ENCODE measurements around the gene EPB41L3.

EPB41L3 gene

DNA sequence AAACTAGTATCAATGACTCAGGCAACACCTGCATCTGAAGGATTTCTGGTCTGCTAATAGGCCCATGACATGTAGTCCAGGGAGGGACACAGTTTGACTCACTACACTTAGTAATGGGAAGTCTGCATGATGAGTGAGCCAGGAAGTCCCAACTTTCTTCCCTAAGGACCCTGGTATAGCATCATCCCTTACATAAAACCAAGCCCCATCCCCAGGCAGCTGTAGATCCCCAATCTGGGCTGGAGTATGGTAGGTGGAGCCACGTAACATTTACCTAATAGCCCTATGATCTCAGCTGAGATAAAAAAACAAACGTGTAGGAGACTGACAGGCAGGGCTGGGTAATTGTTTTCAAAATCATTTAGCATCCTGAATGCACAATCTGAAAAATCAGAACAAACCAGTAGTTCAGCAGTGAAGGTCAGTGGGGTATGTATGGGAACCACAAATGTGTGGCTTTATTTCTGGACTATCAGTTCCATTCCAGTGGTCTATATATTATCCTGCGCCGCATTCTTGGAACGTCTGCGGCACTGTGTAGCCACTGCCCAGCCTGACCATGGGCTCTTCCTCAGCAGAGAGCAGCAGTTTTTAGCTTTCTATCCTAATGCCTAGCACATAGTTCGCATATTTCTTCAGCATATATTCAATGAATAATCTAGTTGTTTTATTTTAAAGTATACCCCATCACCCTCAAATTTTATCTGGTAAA lies 33.5 kb downstream of the EPB41L3 start:
- TF ChIP-seq SIN3A (IDR thresholded peaks at IDR 0.05; ENCODE audit: borderline replicate concordance, insufficient read depth, low read length) (no peak), POLR2AphosphoS5 (IDR thresholded peaks at IDR 0.05; ENCODE audit: low read depth, low read length) (no peak), FOXP2 (optimal IDR thresholded peaks at IDR 0.05; ENCODE audit: borderline replicate concordance, extremely low read depth, extremely low read length, insufficient read depth) (no peak), TAF1 (IDR thresholded peaks at IDR 0.05; ENCODE audit: borderline replicate concordance, insufficient read depth, low read length) (no peak)
- TF ChIP-seq, protein P1, sequence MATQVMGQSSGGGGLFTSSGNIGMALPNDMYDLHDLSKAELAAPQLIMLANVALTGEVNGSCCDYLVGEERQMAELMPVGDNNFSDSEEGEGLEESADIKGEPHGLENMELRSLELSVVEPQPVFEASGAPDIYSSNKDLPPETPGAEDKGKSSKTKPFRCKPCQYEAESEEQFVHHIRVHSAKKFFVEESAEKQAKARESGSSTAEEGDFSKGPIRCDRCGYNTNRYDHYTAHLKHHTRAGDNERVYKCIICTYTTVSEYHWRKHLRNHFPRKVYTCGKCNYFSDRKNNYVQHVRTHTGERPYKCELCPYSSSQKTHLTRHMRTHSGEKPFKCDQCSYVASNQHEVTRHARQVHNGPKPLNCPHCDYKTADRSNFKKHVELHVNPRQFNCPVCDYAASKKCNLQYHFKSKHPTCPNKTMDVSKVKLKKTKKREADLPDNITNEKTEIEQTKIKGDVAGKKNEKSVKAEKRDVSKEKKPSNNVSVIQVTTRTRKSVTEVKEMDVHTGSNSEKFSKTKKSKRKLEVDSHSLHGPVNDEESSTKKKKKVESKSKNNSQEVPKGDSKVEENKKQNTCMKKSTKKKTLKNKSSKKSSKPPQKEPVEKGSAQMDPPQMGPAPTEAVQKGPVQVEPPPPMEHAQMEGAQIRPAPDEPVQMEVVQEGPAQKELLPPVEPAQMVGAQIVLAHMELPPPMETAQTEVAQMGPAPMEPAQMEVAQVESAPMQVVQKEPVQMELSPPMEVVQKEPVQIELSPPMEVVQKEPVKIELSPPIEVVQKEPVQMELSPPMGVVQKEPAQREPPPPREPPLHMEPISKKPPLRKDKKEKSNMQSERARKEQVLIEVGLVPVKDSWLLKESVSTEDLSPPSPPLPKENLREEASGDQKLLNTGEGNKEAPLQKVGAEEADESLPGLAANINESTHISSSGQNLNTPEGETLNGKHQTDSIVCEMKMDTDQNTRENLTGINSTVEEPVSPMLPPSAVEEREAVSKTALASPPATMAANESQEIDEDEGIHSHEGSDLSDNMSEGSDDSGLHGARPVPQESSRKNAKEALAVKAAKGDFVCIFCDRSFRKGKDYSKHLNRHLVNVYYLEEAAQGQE (IDR thresholded peaks at IDR 0.05; ENCODE audit: insufficient read depth in 1 of 2, low read depth in 2 of 2, low read length in 2 of 2), result no peak

DNA sequence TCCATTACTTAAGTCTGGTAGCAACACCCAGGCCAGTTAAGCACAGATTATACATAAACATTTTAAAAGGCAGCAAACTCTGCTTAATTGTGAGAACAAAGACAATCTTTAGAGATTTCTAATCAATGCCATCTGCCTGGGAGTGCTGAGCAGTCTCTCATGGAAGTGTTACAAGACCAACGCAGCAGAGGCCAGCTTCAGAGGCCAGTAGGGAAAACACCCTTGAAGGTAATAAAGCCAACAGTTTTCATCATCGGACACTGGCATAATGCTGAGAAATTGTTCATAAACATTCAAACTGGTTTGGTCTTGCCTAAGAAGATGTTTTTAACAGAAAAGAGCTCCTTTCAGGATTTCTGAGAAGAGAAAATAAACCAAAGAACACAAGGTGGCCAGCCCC lies 35.0 kb downstream of the EPB41L3 start:
- TF ChIP-seq POLR2AphosphoS5 (IDR thresholded peaks at IDR 0.05; ENCODE audit: low read depth, low read length), result no peak
- no peak for TF ChIP-seq TAF1 (IDR thresholded peaks at IDR 0.05; ENCODE audit: borderline replicate concordance, insufficient read depth, low read length)
- TF ChIP-seq FOXP2 (optimal IDR thresholded peaks at IDR 0.05; ENCODE audit: borderline replicate concordance, extremely low read depth, extremely low read length, insufficient read depth), result no peak
- TF ChIP-seq SIN3A (IDR thresholded peaks at IDR 0.05; ENCODE audit: borderline replicate concordance, insufficient read depth, low read length), result no peak

DNA sequence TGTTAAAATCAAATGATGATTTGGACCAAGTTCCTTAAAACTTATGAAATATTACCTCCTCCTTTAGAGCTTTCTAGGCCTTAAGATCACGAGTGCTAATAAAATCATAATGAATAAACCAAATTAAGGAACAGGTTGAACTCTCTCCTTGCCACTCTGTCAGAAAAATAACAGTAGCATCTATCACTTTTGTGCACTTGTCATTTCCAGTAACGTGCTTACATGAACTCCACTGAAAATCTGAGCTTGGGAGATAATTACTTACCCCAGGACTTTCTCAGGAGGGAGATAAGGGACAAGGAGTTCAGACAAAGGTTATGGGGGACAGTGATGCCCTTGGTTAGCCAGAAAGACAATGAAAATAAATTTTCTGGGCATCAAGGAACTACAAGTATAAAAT lies 36.0 kb downstream of the EPB41L3 start:
- TF ChIP-seq TAF1 (IDR thresholded peaks at IDR 0.05; ENCODE audit: borderline replicate concordance, insufficient read depth, low read length), result no peak
- TF ChIP-seq POLR2AphosphoS5 (IDR thresholded peaks at IDR 0.05; ENCODE audit: low read depth, low read length), result no peak
- no peak for TF ChIP-seq SIN3A (IDR thresholded peaks at IDR 0.05; ENCODE audit: borderline replicate concordance, insufficient read depth, low read length)
- TF ChIP-seq, protein P1 (IDR thresholded peaks at IDR 0.05; ENCODE audit: insufficient read depth in 1 of 2, low read depth in 2 of 2, low read length in 2 of 2), result no peak
- TF ChIP-seq FOXP2 (optimal IDR thresholded peaks at IDR 0.05; ENCODE audit: borderline replicate concordance, extremely low read depth, extremely low read length, insufficient read depth), result no peak

DNA sequence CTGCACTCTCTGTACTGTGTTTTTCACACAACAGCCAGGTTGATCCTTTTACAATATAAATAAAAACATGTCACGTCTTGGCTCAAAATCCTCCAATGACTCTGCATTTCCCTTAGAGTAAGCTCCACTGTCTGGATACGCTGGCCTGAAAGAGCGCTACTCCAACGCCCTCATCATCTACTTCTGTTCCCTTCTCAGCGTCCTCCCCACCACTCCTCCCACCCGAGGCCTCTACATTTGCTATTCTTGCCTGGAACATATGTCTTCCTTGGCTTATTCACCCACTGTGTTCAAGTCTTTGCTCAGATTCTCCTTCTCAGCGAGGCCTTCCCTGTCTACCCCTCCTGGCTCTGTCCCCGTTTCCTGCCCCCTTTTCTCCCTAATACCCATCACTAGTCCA lies 37.6 kb downstream of the EPB41L3 start:
- no peak for TF ChIP-seq TAF1 (IDR thresholded peaks at IDR 0.05; ENCODE audit: borderline replicate concordance, insufficient read depth, low read length)
- no peak for TF ChIP-seq POLR2AphosphoS5 (IDR thresholded peaks at IDR 0.05; ENCODE audit: low read depth, low read length)
- TF ChIP-seq, protein P1 (IDR thresholded peaks at IDR 0.05; ENCODE audit: insufficient read depth in 1 of 2, low read depth in 2 of 2, low read length in 2 of 2), result no peak
- no peak for TF ChIP-seq FOXP2 (optimal IDR thresholded peaks at IDR 0.05; ENCODE audit: borderline replicate concordance, extremely low read depth, extremely low read length, insufficient read depth)
- TF ChIP-seq SIN3A (IDR thresholded peaks at IDR 0.05; ENCODE audit: borderline replicate concordance, insufficient read depth, low read length), result no peak

DNA sequence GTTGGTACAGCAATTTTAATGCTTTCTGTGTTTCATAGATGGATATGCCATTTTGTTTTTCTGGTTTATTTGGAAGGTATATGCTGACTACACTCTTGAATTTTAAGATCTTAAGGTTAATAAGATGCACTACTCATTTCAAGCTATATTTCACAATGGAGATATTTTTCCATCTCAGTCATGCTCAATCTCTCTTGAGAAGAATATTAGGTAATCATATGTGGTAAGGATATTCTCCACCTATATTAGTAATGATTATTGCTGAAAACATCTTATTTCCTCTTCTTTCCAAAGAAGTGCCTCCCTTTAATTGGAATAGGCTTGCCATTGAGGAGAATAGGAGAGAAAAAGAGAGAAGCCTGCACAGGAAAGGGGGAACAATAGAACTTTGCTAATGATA lies 40.1 kb downstream of the EPB41L3 start:
- TF ChIP-seq, protein P1 (IDR thresholded peaks at IDR 0.05; ENCODE audit: insufficient read depth in 1 of 2, low read depth in 2 of 2, low read length in 2 of 2), result no peak
- TF ChIP-seq POLR2AphosphoS5 (IDR thresholded peaks at IDR 0.05; ENCODE audit: low read depth, low read length), result no peak
- TF ChIP-seq SIN3A (IDR thresholded peaks at IDR 0.05; ENCODE audit: borderline replicate concordance, insufficient read depth, low read length), result no peak
- no peak for TF ChIP-seq TAF1 (IDR thresholded peaks at IDR 0.05; ENCODE audit: borderline replicate concordance, insufficient read depth, low read length)
- no peak for TF ChIP-seq FOXP2 (optimal IDR thresholded peaks at IDR 0.05; ENCODE audit: borderline replicate concordance, extremely low read depth, extremely low read length, insufficient read depth)

All from PFSK-1 (cell line).